GM19395 (cell line): ENCODE measurements around the gene KRTAP4-5.
"Not testable (repeated sequence)": the region's sequence is repeated elsewhere in the genome, so short reads cannot be mapped to it uniquely, and the experiment has no call there.

Source experiments
- ATAC-seq: cut with Tn5 transposase; IDR thresholded peaks from one replicate; pipeline ENCODE4 v1.9.1; 2021; ENCODE audit warnings: mild to moderate bottlenecking, moderate library complexity; ENCODE audit not compliant: unreplicated experiment

The KRTAP4-5 gene

GRCh38 chr17:41111151-41111885, 38.3 kb downstream of the KRTAP4-5 start:
- ATAC-seq: no peak

GRCh38 chr17:41108728-41109386, 40.8 kb downstream of the KRTAP4-5 start:
- not testable (repeated sequence) for ATAC-seq

- ATAC-seq: no peak
Observed at GRCh38 chr17:41107941-41108450, 41.6 kb downstream of the KRTAP4-5 start.

GRCh38 chr17:41105347-41105746, 44.3 kb downstream of the KRTAP4-5 start, which contains the start of gene KRTAP4-9:
Gene KRTAP4-9 (plus strand): TSS chr17:41105389. CDS start chr17:41105389, 0 bp downstream.
- not testable (repeated sequence) for ATAC-seq

- ATAC-seq: not testable (repeated sequence)
Observed at GRCh38 chr17:41104386-41105038, 45.1 kb downstream of the KRTAP4-5 start.

DNA sequence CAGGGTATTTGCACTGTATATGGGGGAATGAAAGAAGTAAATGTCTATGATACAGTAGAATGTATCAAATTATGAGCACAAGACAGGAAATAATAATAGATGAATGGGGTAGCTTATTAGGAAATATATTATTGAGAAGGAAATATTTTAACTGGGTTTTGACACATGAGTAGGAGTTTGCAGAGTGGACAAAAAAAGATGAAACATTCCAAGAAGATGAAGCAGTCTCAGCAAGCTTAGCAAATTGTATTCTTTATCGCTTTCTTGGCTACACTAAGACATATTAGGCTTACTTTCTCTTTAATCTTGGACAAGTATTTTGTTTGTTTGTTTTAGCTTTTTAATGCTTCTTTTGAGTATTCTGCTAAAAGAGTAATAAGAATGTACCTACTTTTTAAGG, 45.7 kb downstream of the KRTAP4-5 start:
- ATAC-seq: no peak

DNA sequence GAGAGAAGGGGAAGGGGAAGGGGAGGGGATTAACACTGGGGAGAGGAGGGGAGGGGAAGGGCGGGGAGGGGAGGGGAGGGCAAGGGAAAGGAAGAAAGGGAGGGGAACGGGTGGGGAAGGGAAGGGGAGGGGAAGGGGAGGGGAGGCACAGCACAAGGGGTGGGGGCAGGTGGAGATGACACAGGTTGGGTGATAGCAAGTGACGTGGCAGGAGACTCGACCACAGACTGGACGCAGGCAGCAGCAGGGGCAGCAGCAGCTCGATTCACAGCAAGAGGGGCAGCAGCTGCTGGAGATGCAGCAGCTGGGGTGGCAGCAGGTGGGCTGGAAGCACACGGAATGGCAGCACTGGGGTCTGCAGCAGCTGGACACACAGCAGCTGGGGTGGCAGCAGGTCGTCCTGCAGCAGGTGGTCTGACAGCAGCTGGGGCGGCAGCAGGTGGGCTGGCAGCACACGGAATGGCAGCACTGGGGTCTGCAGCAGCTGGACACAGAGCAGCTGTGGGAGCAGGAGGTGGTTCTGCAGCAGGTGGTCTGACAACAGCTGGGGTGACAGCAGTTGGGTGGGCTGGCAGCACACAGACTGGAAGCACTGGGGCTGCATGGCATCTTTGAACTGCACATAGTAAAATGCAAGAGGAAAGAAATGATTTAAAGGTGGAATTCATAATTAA, 47.9 kb downstream of the KRTAP4-5 start, which contains the start of gene KRTAP4-16:
Gene KRTAP4-16, minus strand, starts transcription at position 624 of the 674 bp plus-strand sequence. Its CDS starts 0 bp downstream, at position 624.
- no peak for ATAC-seq

DNA sequence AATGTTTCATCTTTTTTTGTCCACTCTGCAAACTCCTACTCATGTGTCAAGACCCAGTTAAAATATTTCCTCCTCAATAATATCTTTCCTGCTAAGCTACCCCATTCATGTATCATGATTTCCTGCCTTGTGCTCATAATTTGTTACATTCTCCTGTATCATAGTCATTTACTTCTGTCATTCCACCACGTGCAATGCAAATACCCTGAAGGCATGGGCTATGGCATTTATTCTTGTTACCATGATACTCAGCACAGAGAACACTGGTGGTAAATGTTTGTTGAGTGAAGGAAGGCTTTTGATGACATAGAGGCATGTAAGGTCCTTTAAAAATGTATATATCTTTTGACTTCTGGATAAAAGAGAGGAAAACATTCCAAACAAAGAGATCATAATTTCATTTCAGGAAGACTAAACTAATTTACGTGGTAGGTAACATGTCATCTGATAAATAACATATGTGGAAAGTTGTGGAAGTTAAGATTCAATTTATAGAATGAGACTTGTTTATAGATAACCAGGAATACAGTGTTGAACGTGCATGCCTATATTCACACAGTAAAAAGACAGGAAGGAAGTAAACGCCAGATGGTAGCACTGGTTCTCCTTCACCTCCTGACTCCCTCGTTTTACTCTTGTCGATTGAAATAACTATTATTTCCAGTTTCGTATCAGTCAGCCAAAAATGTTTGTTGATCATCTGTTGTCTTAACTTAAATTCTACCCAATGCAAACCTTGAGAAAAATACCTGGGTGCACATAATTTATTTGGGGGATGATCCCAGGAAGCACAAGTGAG, 49.7 kb downstream of the KRTAP4-5 start:
- not testable (repeated sequence) for ATAC-seq
